NCI-H2107 (cell line): ENCODE measurements around the gene NDE1.

Experiments
- DNase-seq: peaks from one replicate; lab custom pipeline; 2025; lab: John Stamatoyannopoulos, UW

NDE1 gene

GRCh38 chr16:15769239-15769638 is 119.2 kb downstream of the NDE1 start:
- no peak for DNase-seq

GRCh38 chr16:15770107-15770506 is 120.1 kb downstream of the NDE1 start:
- DNase-seq = no peak

- DNase-seq = no peak
These were observed 120.5 kb downstream of the NDE1 start for GRCh38 chr16:15770512-15770911.

GRCh38 chr16:15771694-15772093 is 121.6 kb downstream of the NDE1 start:
- no peak for DNase-seq

- no peak for DNase-seq
These were observed 122.7 kb downstream of the NDE1 start for GRCh38 chr16:15772579-15773293.

- DNase-seq = no peak
These were observed 123.9 kb downstream of the NDE1 start for GRCh38 chr16:15773968-15774367.

GRCh38 chr16:15775209-15775608 is 125.2 kb downstream of the NDE1 start:
- no peak for DNase-seq

GRCh38 chr16:15775663-15776304 is 125.7 kb downstream of the NDE1 start:
- no peak for DNase-seq
